Ovary (tissue), 10 donors: Measurements from ENCODE around the gene CTCFL. TPM values are rescaled to one million over a fixed set of nuclear protein-coding genes. Genes with fewer than 3 reads are reported as not detected.

ENCODE experiments used
- DNase-seq, 5 donors: peaks; one replicate each; pipeline ENCODE4 v3.0.0-alpha.2; 2019 to 2020
- H3K27ac ChIP-seq, 2 donors: fragments of 200-600 bp; one replicate each; pipeline versions ENCODE4 v1.5.1 to v1.8.0; 2019 to 2022
- H3K27me3 ChIP-seq: fragments of 200-600 bp; one replicate; pipeline ENCODE4 v1.8.0; 2022
- H3K36me3 ChIP-seq: fragments of 200-600 bp; sonication (generic); one replicate; pipeline ENCODE4 v1.5.1; 2019
- H3K4me1 ChIP-seq: one replicate; pipeline ENCODE4 v1.8.1; 2013; ENCODE audit warnings: mild to moderate bottlenecking, moderate library complexity; ENCODE audit not compliant: insufficient read depth
- H3K4me3 ChIP-seq: fragments of 200-600 bp; sonication (generic); one replicate; pipeline ENCODE4 v1.5.1; 2017
- H3K9me3 ChIP-seq, 2 donors: fragments of 200-600 bp in 1 of 2; sonication (generic) in 1 of 2; one replicate each; pipeline versions ENCODE4 v1.5.1 to v1.8.1; 2013 to 2019; ENCODE audit warnings: mild to moderate bottlenecking in 1 of 2, moderate library complexity in 1 of 2
- CTCF ChIP-seq, 3 donors: fragments of 450-650 bp in 2 of 3; fragments of 200-600 bp in 1 of 3; IDR thresholded peaks; one replicate each; pipeline versions ENCODE4 v1.5.1 to v1.8.0; 2016 to 2022; ENCODE audit warnings: antibody characterized with exemption in 3 of 3, mild to moderate bottlenecking in 1 of 3
- EP300 ChIP-seq: sonication (generic); formaldehyde crosslinking; IDR thresholded peaks from one replicate; pipeline ENCODE4 v1.6.1; 2017; ENCODE audit warnings: antibody characterized with exemption
- POLR2A ChIP-seq: fragments of 450-650 bp; IDR thresholded peaks from one replicate; pipeline ENCODE4 v1.6.1; 2017; ENCODE audit warnings: antibody characterized with exemption, mild to moderate bottlenecking, moderate library complexity
- WGBS, 3 donors: extraction: QIAGEN DNeasy Blood & Tissue Kit in 1 of 3; methylation state at CpG; one replicate each; pipeline versions ENCODE4 v1.1.5 to v1.1.7; 2013 to 2017; 5-methylcytosine and 5-hydroxymethylcytosine counted together
- intact Hi-C, 4 donors: fragments of 100-400 bp; cut with DNase I; formaldehyde crosslinking; loops; one replicate each; pipeline versions ENCODE4 v1.11.0 to v1.15.1; 2022 to 2023
- long read RNA-seq, 3 donors: library from polyadenylated mRNA in 2 of 3; unstranded in 2 of 3; transcript quantifications; one replicate each; pipeline ENCODE4 v2.0.0 and lab custom pipeline, GENCODE V29; 2021 to 2026
- polyA plus RNA-seq, 2 donors: library from polyadenylated mRNA; stranded (reverse); fragments of 200-250 nt in 1 of 2; fragments of 350-450 nt in 1 of 2; fragmentation: Illumina TruSeq in 1 of 2; extraction: RNeasy Lipid Tissue Mini Kit (QIAGEN cat#74804) in 1 of 2; gene quantifications; one replicate each; pipeline ENCODE4 v1.2.3, GENCODE V29; 2013 to 2014
- total RNA-seq, 7 donors: library from RNA; depleted of rRNA in 2 of 7; stranded (reverse); fragments of >200 nt in 2 of 7; fragmentation: NEBNext Ultra II Directional in 3 of 7; extraction: Animal tissue kit (Norgen Biotek cat#: 25700) in 3 of 7; gene quantifications; one replicate each; pipeline versions ENCODE4 v1.1.0 to v1.2.4, GENCODE V29; 2016 to 2023
- donor health status: DM: no; HTN: no; CAD: no; lungs with moderate emphysema.
- donor health status: DM: no; HTN: no; CAD: no.
- donor health status: Bipolar disorder and iron deficiency.
- donor health status: DM: yes; HTN: yes; CAD: no.
- donor health status: DM: no; HTN: no; CAD: no.
- donor health status: DM: yes; HTN: yes; CAD: no.

CTCFL gene
- under 1 TPM in 2 of 7 donors, not detected in 5; 0.28 to 0.92 TPM for total RNA-seq
- polyA plus RNA-seq = under 1 TPM; 0.01 to 0.07 TPM
- long read RNA-seq, donor 1 = 0 reads
- long read RNA-seq, donor 2 = 0 reads
- long read RNA-seq, donor 3 = 0 reads

GRCh38 chr20:57524511-57525176 lies at the start of gene CTCFL:
TSS of gene CTCFL (minus strand) at chr20:57525140. CDS start at chr20:57524205, 935 bp downstream.
- TF ChIP-seq POLR2A (no peak), CTCF (IDR thresholded peaks at IDR 0.05) (no peak), EP300 (no peak)
- Histone ChIP-seq H3K4me3 (no peak within 1 kb of the TSS), H3K27ac (no peak within 1 kb of the TSS), H3K9me3 (no peaks in the 10 kb centered on the region), H3K4me1 (peaks cover 2% of the 10 kb centered on the region), H3K36me3 (no peaks in the 10 kb centered on the region), H3K27me3 (no peaks in the 10 kb centered on the region)
- intact Hi-C loops = no loop called here
- WGBS, 3 donors = 87 to 88% (median 87%) methylated on average over 22 to 43 of the region's 43 CpGs
- no peak for DNase-seq

DNA sequence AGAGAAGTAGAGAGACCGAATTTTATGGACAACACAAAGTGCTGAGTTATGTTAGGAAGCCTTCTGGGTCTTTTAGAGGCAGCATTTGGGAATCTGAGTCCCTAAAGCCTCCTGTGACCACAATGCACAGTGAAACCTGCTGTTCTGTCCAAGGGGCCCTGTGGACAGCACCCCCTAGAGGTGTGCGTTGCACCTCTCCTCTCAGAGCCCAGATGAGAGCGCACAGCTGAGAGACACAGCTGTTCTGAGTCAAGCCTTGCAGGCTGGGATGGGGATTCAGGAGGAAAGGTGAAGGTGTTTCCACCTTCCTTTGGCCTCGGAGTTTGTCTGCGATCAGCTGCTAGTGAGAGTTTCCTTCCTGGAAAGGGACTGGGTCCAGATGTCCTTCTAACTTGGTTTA lies 49.0 kb upstream of the CTCFL start:
- 40 to 68% (median 42%) methylated on average over 5 of the region's 5 CpGs for WGBS, 3 donors
- Histone ChIP-seq H3K4me3 (no peak overlapping the region), H3K4me1 (no peaks in the 10 kb centered on the region), H3K36me3 (no peaks in the 10 kb centered on the region), H3K27me3 (no peaks in the 10 kb centered on the region), H3K27ac (no peak overlapping the region), H3K9me3 (no peaks in the 10 kb centered on the region)
- no peak for DNase-seq
- intact Hi-C loops = no loop called here
- TF ChIP-seq CTCF (IDR thresholded peaks at IDR 0.05) = no peak
- no peak for TF ChIP-seq EP300

GRCh38 chr20:57573242-57573641 lies 48.3 kb upstream of the CTCFL start:
- H3K4me3 ChIP-seq = no peak overlapping the region
- no peak overlapping the region for H3K27ac ChIP-seq
- H3K36me3 ChIP-seq = no peaks in the 10 kb centered on the region
- no peak for DNase-seq
- no peaks in the 10 kb centered on the region for H3K4me1 ChIP-seq
- 43 to 50% (median 50%) methylated on average over 12 of the region's 12 CpGs for WGBS, 3 donors
- no peaks in the 10 kb centered on the region for H3K27me3 ChIP-seq
- TF ChIP-seq CTCF (IDR thresholded peaks at IDR 0.05) (no peak), POLR2A (no peak), EP300 (no peak)
- intact Hi-C loops = no loop called here
- no peaks in the 10 kb centered on the region for H3K9me3 ChIP-seq

- intact Hi-C loops = no loop called here
- TF ChIP-seq POLR2A (no peak), CTCF (IDR thresholded peaks at IDR 0.05) (no peak), EP300 (no peak)
- Histone ChIP-seq H3K9me3 (no peaks in the 10 kb centered on the region), H3K36me3 (no peaks in the 10 kb centered on the region), H3K4me3 (no peak overlapping the region), H3K27ac (no peak overlapping the region), H3K27me3 (no peaks in the 10 kb centered on the region), H3K4me1 (no peaks in the 10 kb centered on the region)
- DNase-seq = no peak
- 84 to 94% (median 92%) methylated on average over 3 of the region's 3 CpGs for WGBS, 3 donors
Observed at GRCh38 chr20:57571782-57572416, 47.0 kb upstream of the CTCFL start.
